Caco-2 (cell line): Measurements from ENCODE around the gene RAF1. TPM values are rescaled to one million over a fixed set of nuclear protein-coding genes. Genes with fewer than 3 reads are reported as not detected.
"Not testable (repeated sequence)": the region's sequence is repeated elsewhere in the genome, so short reads cannot be mapped to it uniquely, and the experiment has no call there.

Experiments used
- BruUV-seq: library from RNA; stranded (reverse); fragments of 400-500 nt; replicated peaks from 2 replicates; lab custom pipeline; 2021; lab: Mats Ljungman, UMichigan
- CTCF ChIA-PET: fragments of 300-600 bp; sonication (Branson Sonifier 250); formaldehyde crosslinking; loops from one replicate; lab custom pipeline; 2022; ENCODE audit warnings: antibody characterized with exemption; lab: Charles Lee
- POLR2A ChIA-PET: fragments of 300-600 bp; sonication (Branson Sonifier 250); formaldehyde crosslinking; loops from one replicate; lab custom pipeline; 2022; ENCODE audit warnings: antibody characterized with exemption; lab: Charles Lee
- DNase-seq, 2 experiments: peaks; one replicate each; pipeline versions ENCODE4 v3.0.0 to v3.0.0-alpha.2; 2020 to 2022
- H3K27me3 ChIP-seq: replicated peaks from 2 replicates; pipeline ENCODE4 v1.6.0; 2011; ENCODE audit warnings: low read length; ENCODE audit not compliant: control insufficient read depth, insufficient read depth
- H3K36me3 ChIP-seq: 2 replicates; pipeline ENCODE4 v1.5.1; 2011; ENCODE audit warnings: low read length; ENCODE audit not compliant: control insufficient read depth, insufficient read depth
- H3K4me1 ChIP-seq: fragments of 250-450 bp; sonication (Bioruptor Pico); 2 replicates; pipeline ENCODE4 v1.5.1; 2020; ENCODE audit warnings: mild to moderate bottlenecking
- H3K4me3 ChIP-seq: 2 replicates; pipeline ENCODE4 v1.5.1; 2011; ENCODE audit warnings: low read depth, mild to moderate bottlenecking, control low read depth, low read length
- H3K9me3 ChIP-seq: fragments of 250-450 bp; sonication (Bioruptor Pico); 2 replicates; pipeline ENCODE4 v1.5.1; 2020; ENCODE audit warnings: mild to moderate bottlenecking, moderate library complexity
- H3K27ac Mint-ChIP-seq: one replicate; pipeline ENCODE4 v1.8.0; 2022; ENCODE audit warnings: mixed read lengths; ENCODE audit not compliant: unreplicated experiment
- H3K27me3 Mint-ChIP-seq: one replicate; pipeline ENCODE4 v1.8.0; 2022; ENCODE audit warnings: mixed read lengths; ENCODE audit not compliant: insufficient read depth, unreplicated experiment
- H3K36me3 Mint-ChIP-seq: one replicate; pipeline ENCODE4 v1.8.0; 2022; ENCODE audit warnings: mild to moderate bottlenecking, mixed read lengths; ENCODE audit not compliant: insufficient read depth, unreplicated experiment
- H3K4me1 Mint-ChIP-seq: one replicate; pipeline ENCODE4 v1.8.0; 2022; ENCODE audit warnings: low read depth, mixed read lengths; ENCODE audit not compliant: unreplicated experiment
- H3K4me3 Mint-ChIP-seq: one replicate; pipeline ENCODE4 v1.8.0; 2022; ENCODE audit warnings: mild to moderate bottlenecking, moderate library complexity, mixed read lengths; ENCODE audit not compliant: unreplicated experiment
- H3K9me3 Mint-ChIP-seq: one replicate; pipeline ENCODE4 v1.8.0; 2022; ENCODE audit warnings: mixed read lengths; ENCODE audit not compliant: unreplicated experiment
- intact Hi-C: fragments of 100-400 bp; cut with micrococcal nuclease; formaldehyde crosslinking; loops from one replicate; pipeline ENCODE4 v1.10.0; 2022; ENCODE audit not compliant: unreplicated experiment
- total RNA-seq: library from RNA; stranded (reverse); gene quantifications from 2 replicates; pipeline ENCODE4 v1.2.3, GENCODE V29; 2022
- TF ChIP-seq, protein P1 (sequence below), 2 experiments: fragments of 200-600 bp in 1 of 2; IDR thresholded peaks; 1 replicate in 1 of 2; 2 replicates in 1 of 2; pipeline versions ENCODE4 v1.5.1 to v1.8.0; 2011 to 2022; ENCODE audit warnings: antibody characterized with exemption in 1 of 2, control low read depth in 1 of 2, inconsistent platforms in 1 of 2, low read depth in 1 of 2, low read length in 1 of 2, mild to moderate bottlenecking in 1 of 2, moderate library complexity in 1 of 2; ENCODE audit not compliant: insufficient read depth in 1 of 2, severe bottlenecking in 1 of 2, unreplicated experiment in 1 of 2

RAF1 gene
- total RNA-seq, 1 experiment from 2014 or later: 93.6 TPM

DNA sequence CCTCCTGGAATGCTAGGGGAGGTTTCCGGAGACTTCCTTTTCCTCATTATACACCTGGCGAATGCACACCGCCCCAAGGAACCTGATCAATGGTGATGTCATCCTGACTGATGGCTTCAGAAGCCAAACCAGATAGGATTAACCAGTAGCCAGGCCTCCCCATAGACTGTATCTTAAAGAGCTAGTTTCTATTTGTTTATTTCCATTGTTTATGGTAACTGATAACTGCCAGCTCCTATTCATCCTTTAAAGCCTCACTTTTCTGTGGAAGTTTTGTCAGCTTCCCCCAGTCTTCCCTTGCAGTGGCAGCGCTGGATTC is 118.5 kb downstream of the RAF1 start, which contains the start of gene MKRN2OS:
MKRN2OS (minus strand) TSS at position 27 of the 319 bp plus-strand sequence. CDS start 35 bp downstream, outside the sequence.
- Mint-ChIP-seq H3K36me3 (no peaks in the 10 kb centered on the region), H3K4me3 (peak within 1 kb of the TSS; percentile 74), H3K27me3 (no peaks in the 10 kb centered on the region), H3K9me3 (no peaks in the 10 kb centered on the region), H3K27ac (peak within 1 kb of the TSS; percentile 73), H3K4me1 (no peaks in the 10 kb centered on the region)
- Histone ChIP-seq H3K4me3 (peak within 1 kb of the TSS; percentile 45), H3K27me3 (no peaks in the 10 kb centered on the region), H3K4me1 (no peaks in the 10 kb centered on the region), H3K36me3 (no peaks in the 10 kb centered on the region), H3K9me3 (no peaks in the 10 kb centered on the region)
- TF ChIP-seq, protein P1, sequence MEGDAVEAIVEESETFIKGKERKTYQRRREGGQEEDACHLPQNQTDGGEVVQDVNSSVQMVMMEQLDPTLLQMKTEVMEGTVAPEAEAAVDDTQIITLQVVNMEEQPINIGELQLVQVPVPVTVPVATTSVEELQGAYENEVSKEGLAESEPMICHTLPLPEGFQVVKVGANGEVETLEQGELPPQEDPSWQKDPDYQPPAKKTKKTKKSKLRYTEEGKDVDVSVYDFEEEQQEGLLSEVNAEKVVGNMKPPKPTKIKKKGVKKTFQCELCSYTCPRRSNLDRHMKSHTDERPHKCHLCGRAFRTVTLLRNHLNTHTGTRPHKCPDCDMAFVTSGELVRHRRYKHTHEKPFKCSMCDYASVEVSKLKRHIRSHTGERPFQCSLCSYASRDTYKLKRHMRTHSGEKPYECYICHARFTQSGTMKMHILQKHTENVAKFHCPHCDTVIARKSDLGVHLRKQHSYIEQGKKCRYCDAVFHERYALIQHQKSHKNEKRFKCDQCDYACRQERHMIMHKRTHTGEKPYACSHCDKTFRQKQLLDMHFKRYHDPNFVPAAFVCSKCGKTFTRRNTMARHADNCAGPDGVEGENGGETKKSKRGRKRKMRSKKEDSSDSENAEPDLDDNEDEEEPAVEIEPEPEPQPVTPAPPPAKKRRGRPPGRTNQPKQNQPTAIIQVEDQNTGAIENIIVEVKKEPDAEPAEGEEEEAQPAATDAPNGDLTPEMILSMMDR (IDR thresholded peaks at IDR 0.05; ENCODE audit: insufficient read depth in 1 of 2, low read depth in 1 of 2, low read length in 1 of 2, severe bottlenecking in 1 of 2, unreplicated experiment in 1 of 2): no peak
- no TSS peak for BruUV-seq
- intact Hi-C loops: loop anchor here (2.0 kb wide), 1 partner anchor 407 kb away; no protein-coding TSS in a partner anchor
- DNase-seq: peak; percentile 72 to 77
- POLR2A ChIA-PET: interaction anchor here (0.9 kb wide), 1 partner anchor 11 kb away, joined by 3 read pairs; the partner anchor contains the start of gene MKRN2
- CTCF ChIA-PET: no interaction called here

DNA sequence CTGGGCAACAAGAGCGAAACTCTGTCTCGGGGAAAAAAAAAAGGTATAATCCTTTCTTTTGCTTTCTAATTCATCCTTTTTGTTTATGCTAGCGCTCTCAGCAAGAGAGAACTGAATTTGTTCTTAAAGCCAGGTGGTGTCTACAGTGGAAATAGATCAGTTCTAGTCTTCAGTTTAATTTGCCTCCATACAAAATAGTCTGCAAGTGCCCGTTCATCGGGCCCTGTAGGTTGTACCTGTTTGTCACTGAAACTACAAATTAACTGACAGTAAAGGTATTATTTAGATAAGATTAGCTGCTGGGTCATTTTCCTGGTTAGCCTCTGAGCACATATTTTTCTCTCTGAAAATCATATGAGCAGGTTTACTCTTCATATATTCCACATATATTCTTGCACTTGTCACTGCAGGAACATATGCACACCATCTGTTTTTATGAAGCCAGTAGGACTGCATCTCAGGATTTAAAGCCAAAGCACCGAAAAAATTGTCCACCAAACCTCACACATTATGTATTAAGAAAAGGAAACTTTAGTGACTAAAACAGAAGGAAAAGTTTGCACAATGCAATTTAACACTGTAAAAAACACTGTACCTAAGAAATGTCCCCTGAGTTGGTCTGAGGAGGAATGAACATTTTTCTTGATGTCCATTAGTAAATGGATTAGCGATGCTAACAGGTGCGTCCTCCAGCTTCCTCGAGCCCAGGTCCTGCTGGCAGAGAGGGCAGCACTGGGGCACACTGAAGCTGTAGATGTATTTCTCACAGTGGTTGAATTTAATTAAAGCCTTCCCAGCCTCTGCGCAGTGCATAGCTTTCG is 119.1 kb downstream of the RAF1 start:
- no peaks in the 10 kb centered on the region for H3K4me1 Mint-ChIP-seq
- Histone ChIP-seq H3K36me3 (no peaks in the 10 kb centered on the region), H3K4me3 (peak overlapping the region; percentile 45), H3K27me3 (no peaks in the 10 kb centered on the region), H3K9me3 (no peaks in the 10 kb centered on the region), H3K4me1 (no peaks in the 10 kb centered on the region)
- no peak for DNase-seq
- H3K9me3 Mint-ChIP-seq: no peaks in the 10 kb centered on the region
- TSS peak; percentile 90 for BruUV-seq
- H3K27ac Mint-ChIP-seq: peak overlapping the region; percentile 73
- no peaks in the 10 kb centered on the region for H3K36me3 Mint-ChIP-seq
- ChIA-PET POLR2A (interaction anchor here (0.9 kb wide), 1 partner anchor 12 kb away, joined by 3 read pairs; the partner anchor contains the start of gene MKRN2), CTCF (no interaction called here)
- TF ChIP-seq, protein P1 (IDR thresholded peaks at IDR 0.05; ENCODE audit: insufficient read depth in 1 of 2, low read depth in 1 of 2, low read length in 1 of 2, severe bottlenecking in 1 of 2, unreplicated experiment in 1 of 2): no peak
- no peaks in the 10 kb centered on the region for H3K27me3 Mint-ChIP-seq
- intact Hi-C loops: loop anchor here (2.0 kb wide), 1 partner anchor 406 kb away; no protein-coding TSS in a partner anchor
- H3K4me3 Mint-ChIP-seq: peak overlapping the region; percentile 74

DNA sequence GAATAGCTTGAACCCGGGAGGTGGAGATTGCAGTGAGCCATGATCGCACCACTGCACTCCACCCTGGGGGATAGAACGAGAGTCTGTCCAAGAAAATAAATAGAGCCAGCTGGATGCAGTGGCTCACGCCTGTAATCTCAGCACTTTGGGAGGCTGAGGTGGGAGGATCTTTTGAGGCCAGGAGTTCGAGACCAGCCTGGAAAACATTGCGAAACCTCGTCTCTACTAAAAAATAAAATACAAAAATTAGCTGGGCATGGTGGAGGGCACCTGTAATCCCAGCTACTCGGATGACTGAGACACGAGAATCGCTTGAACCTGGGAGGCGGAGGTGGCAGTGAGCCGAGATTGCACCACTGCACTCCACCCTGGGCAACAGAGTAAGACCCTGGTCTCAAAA is 120.4 kb downstream of the RAF1 start:
- intact Hi-C loops, H3K4me3 ChIP-seq, H3K36me3 Mint-ChIP-seq, POLR2A ChIA-PET, BruUV-seq, H3K4me1 ChIP-seq, H3K4me1 Mint-ChIP-seq, H3K36me3 ChIP-seq, H3K27ac Mint-ChIP-seq, DNase-seq, H3K27me3 ChIP-seq, CTCF ChIA-PET, H3K4me3 Mint-ChIP-seq, H3K9me3 Mint-ChIP-seq, H3K9me3 ChIP-seq, H3K27me3 Mint-ChIP-seq: not testable (repeated sequence)
